GM19455 (cell line): Measurements from ENCODE around the gene ILKAP.

ENCODE experiments used
- ATAC-seq: cut with Tn5 transposase; IDR thresholded peaks from one replicate; pipeline ENCODE4 v1.9.1; 2021; ENCODE audit not compliant: unreplicated experiment

The ILKAP gene

GRCh38 chr2:238166391-238167343 lies 36.8 kb downstream of the ILKAP start:
- no peak for ATAC-seq

GRCh38 chr2:238165288-238165921 lies 38.1 kb downstream of the ILKAP start:
- no peak for ATAC-seq

- ATAC-seq = no peak
Observed at GRCh38 chr2:238164906-238165287, 38.6 kb downstream of the ILKAP start.

GRCh38 chr2:238163481-238164198 lies 39.9 kb downstream of the ILKAP start:
- ATAC-seq = no peak

GRCh38 chr2:238162846-238163441 lies 40.6 kb downstream of the ILKAP start:
- ATAC-seq = no peak

GRCh38 chr2:238162251-238162845 lies 41.1 kb downstream of the ILKAP start:
- no peak for ATAC-seq

- ATAC-seq = no peak
Observed at GRCh38 chr2:238161291-238162051, 42.0 kb downstream of the ILKAP start.

GRCh38 chr2:238160206-238161129 lies 43.0 kb downstream of the ILKAP start:
- ATAC-seq = no peak

- no peak for ATAC-seq
Observed at GRCh38 chr2:238159661-238160205, 43.8 kb downstream of the ILKAP start.

GRCh38 chr2:238159071-238159539 lies 44.4 kb downstream of the ILKAP start:
- ATAC-seq = no peak

- no peak for ATAC-seq
Observed at GRCh38 chr2:238158509-238159070, 44.9 kb downstream of the ILKAP start, which contains the start of gene ERFE. Gene ERFE, plus strand, starts transcription at chr2:238158970. Its CDS starts 38 bp downstream, at chr2:238159008.

GRCh38 chr2:238158018-238158508 lies 45.4 kb downstream of the ILKAP start:
- ATAC-seq = no peak

GRCh38 chr2:238157506-238158017 lies 45.9 kb downstream of the ILKAP start:
- ATAC-seq = no peak

GRCh38 chr2:238155761-238156694 lies 47.5 kb downstream of the ILKAP start:
- ATAC-seq = no peak

- no peak for ATAC-seq
Observed at GRCh38 chr2:238155051-238155760, 48.3 kb downstream of the ILKAP start.

GRCh38 chr2:238154570-238154969 lies 48.9 kb downstream of the ILKAP start:
- no peak for ATAC-seq
